NCI-H1105 (cell line): ENCODE measurements around the gene MYADML2.

Experiments used
- DNase-seq: peaks from one replicate; lab custom pipeline; 2025; lab: John Stamatoyannopoulos, UW

MYADML2 gene

GRCh38 chr17:81978524-81979298 is 31.7 kb upstream of the MYADML2 start:
- DNase-seq = no peak

DNA sequence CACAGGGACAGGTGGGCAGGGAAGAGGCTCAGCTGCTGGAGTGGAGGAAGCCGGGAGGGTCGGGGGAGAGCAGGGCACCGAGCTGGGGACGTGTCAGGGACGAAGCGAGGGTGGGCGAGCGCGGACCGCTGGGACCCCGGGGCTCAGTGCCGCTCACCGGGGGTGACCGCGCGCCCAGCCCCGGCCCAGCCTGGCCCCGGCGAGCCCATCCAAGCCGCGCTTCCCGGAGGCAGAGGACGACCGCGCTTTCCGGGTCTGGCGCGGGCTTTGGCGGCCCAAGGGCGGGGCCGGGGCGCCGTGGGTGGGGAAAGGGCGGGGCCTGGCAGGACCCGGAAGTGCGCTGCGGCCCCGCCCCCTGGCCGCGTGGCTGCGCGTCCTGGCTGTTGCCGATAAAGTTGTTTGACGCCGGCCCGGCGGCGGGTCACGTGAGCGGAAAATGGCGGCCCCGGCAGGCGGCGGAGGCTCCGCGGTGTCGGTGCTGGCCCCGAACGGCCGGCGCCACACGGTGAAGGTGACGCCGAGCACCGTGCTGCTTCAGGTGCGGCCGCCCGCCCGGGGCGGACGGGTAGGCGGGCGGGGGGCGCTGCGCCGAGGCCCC is 30.3 kb upstream of the MYADML2 start, which contains the start of gene ASPSCR1:
ASPSCR1 (plus strand) TSS at position 419 of the 598 bp plus-strand sequence; CDS start at position 437, 18 bp downstream.
- peak; percentile 73 for DNase-seq

- peak; percentile 38 for DNase-seq
These were observed 29.5 kb upstream of the MYADML2 start for GRCh38 chr17:81976332-81977210.

DNA sequence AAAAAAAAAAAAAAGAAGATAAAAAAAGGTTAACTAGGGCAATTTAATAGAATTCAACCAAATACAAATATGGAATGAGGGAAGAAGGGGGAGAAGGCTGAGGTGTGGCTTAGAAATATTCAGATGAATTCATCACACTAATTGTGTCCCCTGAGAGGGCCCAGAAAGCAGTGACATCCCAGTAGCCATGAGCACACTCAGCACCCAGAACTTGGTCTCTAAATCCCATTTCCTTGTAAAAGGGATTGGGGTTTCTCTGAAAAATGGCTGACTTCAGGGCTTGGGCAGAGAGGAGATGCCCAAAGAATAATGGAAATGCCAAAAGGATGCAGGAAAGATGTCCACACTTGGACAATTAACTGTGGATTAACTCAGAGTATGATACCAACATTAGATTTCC is 26.4 kb upstream of the MYADML2 start:
- no peak for DNase-seq

DNA sequence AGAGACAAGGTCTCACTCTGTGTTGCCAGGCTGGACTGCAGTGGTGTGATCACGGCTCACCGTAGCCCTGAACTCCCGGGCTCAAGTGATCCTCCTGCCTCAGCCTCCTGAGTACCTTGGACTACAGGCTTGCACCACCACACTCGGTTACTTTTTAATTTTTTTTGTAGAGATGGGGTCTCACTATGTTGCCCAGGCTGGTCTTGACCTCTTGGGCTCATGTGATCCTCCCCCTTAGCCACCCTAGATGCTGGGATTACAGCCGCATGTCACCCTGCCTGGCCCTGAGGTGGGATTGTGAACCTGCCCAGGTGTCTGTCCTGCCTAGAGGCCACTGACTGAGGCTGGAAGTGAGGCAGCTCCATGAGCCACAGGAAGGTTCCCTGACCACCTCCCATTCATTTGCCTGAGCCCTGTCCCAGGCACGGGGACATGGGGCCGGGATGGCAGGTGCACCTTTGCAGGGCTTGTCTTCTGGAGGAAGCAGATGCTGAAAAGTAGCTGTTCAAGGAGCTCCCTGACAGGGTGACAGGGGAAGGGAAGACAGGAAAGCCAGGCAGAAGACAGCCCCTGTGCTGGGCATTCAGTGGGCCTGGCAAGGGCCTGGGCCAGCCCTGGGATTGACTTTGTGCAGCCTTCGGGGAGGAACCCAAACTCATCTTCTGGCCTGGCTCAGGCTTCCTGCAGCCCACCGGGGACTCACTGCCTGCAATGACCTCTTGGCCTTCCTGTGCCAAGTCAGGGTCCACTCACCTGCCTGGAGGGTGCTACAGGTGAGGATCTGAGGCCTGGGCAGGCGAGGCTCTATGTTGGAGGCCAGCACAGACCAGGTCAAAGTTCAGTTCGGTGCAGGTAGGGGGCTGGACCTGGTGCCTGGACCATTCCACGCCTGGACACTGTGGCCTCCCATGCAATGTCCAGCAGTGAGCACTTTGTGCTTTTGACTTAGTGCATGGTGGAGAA is 22.1 kb upstream of the MYADML2 start:
- DNase-seq = no peak

DNA sequence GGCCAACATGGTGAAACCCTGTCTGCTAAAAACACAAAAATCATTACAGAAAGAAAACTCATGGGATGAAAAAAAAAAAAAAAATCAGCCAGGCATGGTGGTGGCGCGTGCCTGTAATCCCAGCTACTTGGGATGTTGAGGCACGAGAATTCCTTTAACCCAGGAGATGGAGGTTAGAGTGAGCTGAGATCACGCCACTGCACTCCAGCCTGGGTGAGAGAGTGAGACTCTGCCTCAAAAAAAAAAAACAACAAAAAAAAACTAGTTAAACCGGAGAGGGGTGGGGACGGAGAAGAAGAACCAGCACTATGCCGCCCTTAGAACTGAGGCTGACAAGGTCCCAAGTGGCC is 21.3 kb upstream of the MYADML2 start:
- no peak for DNase-seq

DNA sequence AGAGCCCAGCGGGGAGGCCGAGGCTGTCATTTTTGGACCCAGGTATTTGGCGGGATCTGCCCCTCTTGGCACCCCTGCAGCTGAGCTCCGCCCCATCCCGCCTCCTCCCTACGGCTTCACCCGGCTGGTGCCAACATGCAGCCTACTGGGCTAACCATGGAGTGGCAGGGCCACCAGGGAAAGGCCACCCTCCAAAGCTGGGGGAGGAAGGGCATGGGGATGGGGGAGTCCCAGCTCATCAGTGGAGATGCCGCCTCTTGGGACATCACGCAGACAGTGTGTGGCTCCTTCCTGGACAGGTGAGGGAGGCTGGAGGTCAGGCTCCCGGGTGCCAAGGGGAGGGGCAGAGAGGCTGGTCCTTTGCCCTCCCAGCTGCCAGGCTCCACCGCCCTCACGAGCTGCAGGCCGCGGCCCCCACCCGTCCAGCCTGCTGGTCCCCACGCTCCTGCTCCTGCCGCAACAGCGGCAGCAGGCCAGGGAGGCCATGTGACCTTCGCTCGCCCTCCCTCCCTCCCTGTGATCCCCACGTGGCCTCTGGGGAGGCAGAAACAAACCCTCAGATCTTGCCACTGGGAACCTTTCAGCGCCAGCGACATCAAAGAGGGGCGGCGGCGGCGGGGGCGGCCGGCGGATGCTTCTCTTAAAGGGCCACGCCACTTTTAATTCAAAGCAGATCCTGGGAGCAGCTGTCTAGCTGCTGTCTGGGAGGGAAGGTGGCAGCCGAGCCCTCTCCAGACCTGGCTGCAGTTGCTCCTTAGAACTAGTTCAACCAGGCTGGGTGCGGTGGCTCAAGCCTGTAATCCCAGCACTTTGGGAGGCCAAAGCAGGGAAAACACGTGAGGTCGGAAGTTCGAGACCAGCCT is 20.7 kb upstream of the MYADML2 start:
- DNase-seq = peak; percentile 83

GRCh38 chr17:81967244-81967532 is 20.2 kb upstream of the MYADML2 start:
- no peak for DNase-seq

DNA sequence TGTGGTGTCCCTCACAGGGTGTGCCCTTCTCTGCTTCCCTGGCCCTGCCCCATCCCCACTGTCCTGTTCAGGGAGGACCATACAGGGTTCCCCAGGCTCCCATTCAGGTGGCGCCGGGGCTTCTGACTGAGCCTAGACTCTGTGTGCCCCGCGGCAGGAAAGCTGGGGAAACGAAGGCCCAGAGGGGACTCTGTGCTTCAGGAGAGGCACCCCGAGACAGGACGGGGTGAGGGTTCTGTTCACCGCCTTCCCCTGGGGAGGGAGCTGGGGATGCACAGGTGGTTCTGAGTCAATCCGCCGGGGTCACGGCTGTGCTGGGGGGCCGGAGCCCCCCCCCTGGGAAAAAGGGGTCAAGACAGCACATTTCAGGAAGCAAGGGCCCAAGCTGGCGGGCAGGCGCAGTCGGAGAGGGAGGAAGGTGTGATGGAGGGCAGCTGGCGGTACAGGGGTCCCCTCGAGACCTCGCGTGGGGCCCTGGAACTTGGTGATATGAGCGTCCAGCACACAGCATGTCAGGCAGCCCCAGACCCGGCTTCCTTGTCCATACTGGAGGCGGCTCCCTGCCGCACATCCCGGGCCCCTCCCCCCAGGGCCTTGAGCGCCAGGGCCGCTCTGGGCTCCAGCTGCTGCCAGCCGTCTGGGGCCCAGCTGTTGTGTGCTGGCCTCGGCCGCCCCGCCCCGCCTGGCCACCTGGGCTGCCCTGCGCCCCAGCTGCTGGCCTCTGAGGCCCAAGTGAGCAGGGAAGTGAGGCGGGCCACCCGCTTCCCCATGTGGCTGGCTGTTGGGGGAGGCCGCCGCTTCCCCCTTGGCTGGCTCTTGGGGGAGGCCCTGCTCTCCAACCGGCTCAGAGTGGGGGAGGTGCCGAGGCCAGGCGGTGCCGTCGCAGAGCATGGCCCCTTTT is 19.6 kb upstream of the MYADML2 start:
- no peak for DNase-seq

- DNase-seq = no peak
These were observed 17.2 kb upstream of the MYADML2 start for GRCh38 chr17:81964081-81964849.

DNA sequence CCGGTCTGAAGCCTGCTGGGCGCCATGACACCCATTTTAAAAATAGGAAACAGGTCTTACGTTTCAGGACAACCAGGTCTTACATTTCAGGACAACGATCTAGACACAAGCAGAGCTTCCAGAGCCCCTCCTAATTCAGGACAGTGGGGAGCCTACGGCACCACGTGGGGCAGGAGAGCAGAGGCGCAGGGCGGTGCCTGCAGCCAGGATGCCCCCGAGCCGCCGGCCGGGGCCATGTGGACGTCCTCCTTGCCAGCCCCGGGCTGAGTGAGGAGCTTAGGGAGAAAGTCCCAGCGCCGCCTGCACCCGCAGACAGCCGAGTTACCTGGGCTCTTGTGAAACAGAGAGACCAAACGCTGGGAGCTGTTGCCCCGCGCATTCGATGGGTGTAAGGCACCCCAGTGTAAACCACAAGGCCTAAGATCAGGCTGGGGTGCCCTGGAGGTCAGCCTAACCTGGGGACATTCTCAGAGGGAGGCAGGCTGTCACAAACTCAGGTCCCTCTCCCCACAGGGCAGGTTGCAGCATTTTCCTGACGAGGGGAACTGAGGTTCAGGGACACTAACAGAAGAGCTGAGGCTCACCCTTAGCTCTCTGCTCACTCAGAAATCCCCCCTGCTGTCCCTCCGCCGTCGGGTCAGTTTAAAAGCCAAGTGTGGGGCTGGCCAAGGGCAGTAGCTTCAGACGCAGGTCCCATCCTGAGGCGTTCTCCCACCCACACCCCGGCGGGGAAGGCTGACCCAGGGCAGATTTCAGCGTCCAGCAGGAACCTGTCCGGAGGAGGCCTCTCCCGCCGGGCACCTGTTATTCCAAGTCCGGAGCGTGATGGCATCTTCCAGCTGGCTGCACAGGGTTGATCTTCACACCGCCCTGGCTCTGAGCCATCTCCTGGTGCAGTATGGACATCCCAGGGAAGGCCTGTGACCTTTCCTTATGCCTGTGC is 15.7 kb upstream of the MYADML2 start:
- DNase-seq = no peak

DNA sequence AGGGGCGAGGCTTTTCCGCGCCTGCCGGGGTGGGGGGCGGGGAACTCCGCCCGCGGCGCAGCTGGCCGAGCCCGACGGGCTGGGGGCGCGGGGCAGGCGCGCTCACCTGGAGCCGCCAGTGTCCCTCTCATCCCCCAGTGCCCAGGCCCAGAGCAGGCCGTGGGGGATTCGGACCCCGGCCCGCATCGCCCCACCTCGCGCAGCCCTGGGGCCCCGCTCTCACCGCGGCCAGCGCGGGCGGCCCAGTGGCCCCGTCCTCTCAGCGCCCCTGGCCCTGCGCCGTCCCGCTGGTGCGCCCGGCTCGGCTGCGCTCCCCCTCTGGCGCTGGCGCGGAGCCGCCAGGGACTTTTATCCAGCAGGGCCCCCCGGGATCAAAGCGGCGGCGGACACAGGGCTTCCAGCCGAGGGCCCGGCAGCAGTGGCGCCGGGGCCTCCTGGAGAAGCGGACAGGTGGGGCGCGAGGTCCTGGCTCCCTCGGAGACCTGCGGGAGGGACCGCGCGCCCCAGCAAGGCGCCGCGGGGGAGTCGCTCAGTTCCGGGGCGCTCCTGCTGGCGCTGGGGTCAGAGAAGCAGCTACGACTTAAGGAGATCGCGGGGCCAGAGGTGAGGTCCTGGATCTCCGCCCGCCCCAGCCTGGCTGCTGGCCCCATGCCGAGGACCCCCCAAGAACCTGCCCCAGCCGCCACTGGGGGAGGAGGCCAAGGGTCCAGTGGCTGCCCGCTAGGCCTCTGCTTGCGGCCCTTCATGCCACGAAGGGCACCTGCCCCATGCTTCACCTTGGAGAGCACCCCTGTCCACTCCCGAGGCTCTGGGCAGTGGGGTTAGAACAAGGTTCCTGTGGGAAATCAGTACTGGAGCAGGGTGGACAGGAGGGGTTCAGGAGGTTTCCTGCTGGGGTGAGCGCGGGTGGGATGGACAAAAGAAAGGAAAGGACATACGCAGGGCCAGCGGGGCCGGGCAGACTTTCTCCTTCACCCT is 14.8 kb upstream of the MYADML2 start:
- no peak for DNase-seq

DNA sequence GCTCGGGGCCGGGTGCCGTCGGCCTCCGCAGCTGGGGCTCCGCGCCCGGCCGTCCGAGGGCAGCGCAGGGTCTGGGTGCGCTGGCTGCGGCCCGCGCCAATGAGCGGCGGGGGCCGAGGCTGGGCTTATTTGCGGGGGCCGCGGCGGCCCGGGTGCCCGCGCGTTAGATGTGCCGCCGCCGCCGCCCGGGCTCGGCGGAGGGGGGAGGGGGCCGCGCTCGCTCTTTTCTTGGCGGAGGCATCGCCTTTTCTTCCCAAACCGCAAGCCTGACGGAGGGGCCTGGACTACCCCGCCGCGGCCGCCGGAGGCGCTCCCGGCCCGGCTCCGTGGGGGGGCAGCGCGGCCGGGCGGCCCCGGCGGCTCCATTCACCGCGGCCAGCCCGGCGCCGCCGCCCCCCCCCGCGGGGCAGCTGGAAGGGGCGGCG is 14.1 kb upstream of the MYADML2 start, which contains the start of gene NOTUM:
NOTUM (minus strand) TSS at position 101 of the 425 bp plus-strand sequence. CDS start 278 bp downstream, outside the sequence.
- DNase-seq = peak; percentile 13

- no peak for DNase-seq
These were observed 13.3 kb upstream of the MYADML2 start for GRCh38 chr17:81960130-81960958.

DNA sequence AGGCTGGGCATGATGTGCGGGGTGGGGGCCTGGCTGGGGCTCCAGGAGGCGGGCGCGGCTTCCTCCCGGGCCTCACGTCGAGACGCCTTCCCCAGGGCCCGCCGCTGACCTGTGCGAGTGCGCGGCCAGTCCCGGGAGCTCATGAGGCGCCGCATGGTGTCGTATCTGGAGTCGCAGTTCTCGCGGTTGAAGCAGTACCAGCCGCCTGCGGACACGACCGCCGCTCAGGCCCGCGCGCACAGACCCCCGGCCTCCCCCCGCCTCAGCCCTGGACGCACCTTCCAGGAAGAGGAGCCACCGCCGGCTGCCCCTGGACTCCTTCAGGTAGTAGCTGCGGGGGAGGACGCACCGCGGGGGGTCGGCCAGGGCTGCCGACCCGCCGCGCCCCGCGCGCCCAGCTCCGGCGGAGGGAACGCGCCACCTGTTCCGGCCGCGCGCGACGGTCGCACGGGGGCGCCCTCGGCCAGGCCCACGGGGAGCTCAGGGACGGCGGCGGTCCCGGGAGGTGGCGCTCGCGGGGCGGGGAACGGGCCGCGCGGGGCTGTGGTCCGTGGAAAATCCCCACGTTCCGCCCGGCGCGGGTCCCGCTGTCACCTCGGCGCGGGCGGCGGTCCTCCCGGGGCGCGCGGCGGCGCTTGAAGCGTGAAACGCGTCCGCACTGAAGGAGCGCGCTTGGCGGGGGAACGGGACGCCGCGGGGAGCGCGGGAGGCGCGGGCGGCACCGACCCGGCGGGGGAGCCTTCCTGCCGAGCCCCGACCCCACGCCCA is 12.5 kb upstream of the MYADML2 start:
- peak; percentile 9 for DNase-seq
